ENCODE data around the gene NUTM1. TPM values are rescaled to one million over a fixed set of nuclear protein-coding genes. Genes with fewer than 3 reads are reported as not detected.

Gene NUTM1
- total and polyA plus RNA-seq, 2 of the 13 experiments (the other 11 are each of a cell fraction or from before 2014, with no cell fraction given), result not detected

DNA sequence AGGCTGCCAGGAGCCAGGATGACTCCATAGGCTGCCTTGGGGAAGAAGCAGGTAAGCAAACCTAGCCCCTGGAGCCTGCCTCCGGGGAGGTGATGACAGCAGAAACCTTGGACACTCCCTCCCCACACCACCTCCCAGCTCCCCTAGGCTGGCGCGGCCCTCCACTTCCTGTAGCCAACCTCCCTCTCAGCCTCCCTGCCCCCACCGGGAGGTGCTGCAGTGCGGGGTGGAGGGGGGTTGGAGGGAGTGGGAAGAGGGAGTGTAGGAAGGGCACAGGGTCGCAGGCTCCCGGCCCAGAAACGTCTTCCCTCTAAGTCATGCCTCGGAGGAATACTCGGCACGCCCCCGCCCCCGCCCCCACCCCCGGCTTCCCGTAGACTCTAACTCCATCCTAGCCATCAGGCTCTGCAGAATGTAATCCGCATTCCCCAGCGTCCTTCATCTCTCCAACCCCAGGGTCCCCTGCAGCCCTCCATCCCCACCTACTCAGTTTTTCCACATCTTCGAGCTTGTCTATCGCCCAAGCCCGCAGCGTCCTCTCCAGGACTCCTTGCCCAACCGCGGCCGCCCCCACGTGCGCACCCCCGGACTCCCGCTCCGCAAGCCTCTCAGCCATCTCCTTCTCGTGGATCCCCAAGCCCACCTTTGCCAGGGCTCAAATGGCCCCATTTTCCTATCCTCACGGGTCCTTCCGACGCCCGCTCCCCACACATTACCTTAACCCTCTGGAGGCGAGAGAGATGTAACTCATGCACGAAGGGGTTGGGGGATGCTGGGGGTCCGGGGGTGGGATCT is 23.4 kb downstream of the NUTM1 start (continued):
- TF ChIP-seq MYC (CRISPR knock-in tag; IDR thresholded peaks at IDR 0.05; ENCODE audit: borderline replicate concordance) (peak; percentile 26; the same call in 1 of the 2 replicates), THAP11 (CRISPR knock-in tag; IDR thresholded peaks at IDR 0.05) (peak; percentile 51; the same call in 1 of the 2 replicates), ZBTB38 (CRISPR knock-in tag; IDR thresholded peaks at IDR 0.05) (no peak), PCBP1 (IDR thresholded peaks at IDR 0.05; ENCODE audit: borderline replicate concordance, low read depth, low read length) (peak; percentile 91; the same call in 1 of the 2 replicates), TBX2 (CRISPR knock-in tag; IDR thresholded peaks at IDR 0.05; ENCODE audit: borderline replicate concordance) (no peak), ZNF367 (CRISPR knock-in tag; IDR thresholded peaks at IDR 0.05; ENCODE audit: borderline replicate concordance) (no peak), POLR2G (IDR thresholded peaks at IDR 0.05; ENCODE audit: low read depth, low read length) (no peak), BORCS8-MEF2B (CRISPR knock-in tag; IDR thresholded peaks at IDR 0.05) (no peak), ZNF296 (CRISPR knock-in tag; conservative IDR thresholded peaks at IDR 0.05) (no peak), HCFC1 (IDR thresholded peaks at IDR 0.05; ENCODE audit: low read depth, low read length) (no peak), SAP130 (CRISPR knock-in tag; IDR thresholded peaks at IDR 0.05; ENCODE audit: low read depth) (peak; percentile 83), MLLT10 (CRISPR knock-in tag; IDR thresholded peaks at IDR 0.05) (no peak), TAF15 (IDR thresholded peaks at IDR 0.05; ENCODE audit: low read depth, low read length, poor library complexity, severe bottlenecking) (no peak), DR1 (CRISPR knock-in tag; IDR thresholded peaks at IDR 0.05) (no peak), ZNF709 (CRISPR knock-in tag; IDR thresholded peaks at IDR 0.05) (no peak), POGZ (CRISPR knock-in tag; IDR thresholded peaks at IDR 0.05) (no peak), ZNF777 (CRISPR knock-in tag; IDR thresholded peaks at IDR 0.05) (peak; percentile 27; the same call in 1 of the 2 replicates), ZNF563 (CRISPR knock-in tag; IDR thresholded peaks at IDR 0.05) (no peak), SMYD3 (CRISPR knock-in tag; IDR thresholded peaks at IDR 0.05) (no peak), SOX6 (IDR thresholded peaks at IDR 0.05) (no peak), SOX6 (CRISPR knock-in tag; IDR thresholded peaks at IDR 0.05) (no peak), ELF3 (CRISPR knock-in tag; IDR thresholded peaks at IDR 0.05) (peak; percentile 73), JARID2 (CRISPR knock-in tag; IDR thresholded peaks at IDR 0.05; ENCODE audit: insufficient replicate concordance) (no peak), ZNF430 (CRISPR knock-in tag; IDR thresholded peaks at IDR 0.05) (no peak; the same call in 1 of the 2 replicates), MEF2D (CRISPR knock-in tag; IDR thresholded peaks at IDR 0.05) (no peak), REL (CRISPR knock-in tag; conservative IDR thresholded peaks at IDR 0.05) (no peak), TOE1 (CRISPR knock-in tag; IDR thresholded peaks at IDR 0.05) (no peak), ZNF12 (CRISPR knock-in tag; IDR thresholded peaks at IDR 0.05) (no peak), KAT7 (CRISPR knock-in tag; IDR thresholded peaks at IDR 0.05; ENCODE audit: borderline replicate concordance) (no peak), KDM2A (CRISPR knock-in tag; IDR thresholded peaks at IDR 0.05; ENCODE audit: borderline replicate concordance, low read depth) (peak; percentile 39; the same call in 1 of the 2 replicates), MIXL1 (CRISPR knock-in tag; IDR thresholded peaks at IDR 0.05) (no peak), ZMYM4 (CRISPR knock-in tag; IDR thresholded peaks at IDR 0.05) (0 out of 2 replicates have a peak, but pooled peaks have one; percentile 31), SALL2 (CRISPR knock-in tag; IDR thresholded peaks at IDR 0.05) (no peak), ZNF20 (CRISPR knock-in tag; IDR thresholded peaks at IDR 0.05) (no peak)
- TF ChIP-seq, protein P1, sequence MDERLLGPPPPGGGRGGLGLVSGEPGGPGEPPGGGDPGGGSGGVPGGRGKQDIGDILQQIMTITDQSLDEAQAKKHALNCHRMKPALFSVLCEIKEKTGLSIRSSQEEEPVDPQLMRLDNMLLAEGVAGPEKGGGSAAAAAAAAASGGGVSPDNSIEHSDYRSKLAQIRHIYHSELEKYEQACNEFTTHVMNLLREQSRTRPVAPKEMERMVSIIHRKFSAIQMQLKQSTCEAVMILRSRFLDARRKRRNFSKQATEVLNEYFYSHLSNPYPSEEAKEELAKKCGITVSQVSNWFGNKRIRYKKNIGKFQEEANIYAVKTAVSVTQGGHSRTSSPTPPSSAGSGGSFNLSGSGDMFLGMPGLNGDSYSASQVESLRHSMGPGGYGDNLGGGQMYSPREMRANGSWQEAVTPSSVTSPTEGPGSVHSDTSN (CRISPR knock-in tag; IDR thresholded peaks at IDR 0.05), result no peak
